GM21381 (cell line): ENCODE measurements around the gene CSNK1D.
"Not testable (repeated sequence)": the region's sequence is repeated elsewhere in the genome, so short reads cannot be mapped to it uniquely, and the experiment has no call there.

Source experiments
- ATAC-seq: cut with Tn5 transposase; IDR thresholded peaks from one replicate; pipeline ENCODE4 v1.9.1; 2021; ENCODE audit warnings: mild to moderate bottlenecking, moderate library complexity; ENCODE audit not compliant: unreplicated experiment

The CSNK1D gene

GRCh38 chr17:82275326-82275725 is 1.8 kb upstream of the CSNK1D start:
- ATAC-seq, result no peak

- ATAC-seq, result no peak
Measured at GRCh38 chr17:82274134-82275020, 877 bp upstream of the CSNK1D start.

GRCh38 chr17:82272495-82273326 is 789 bp downstream of the CSNK1D start:
- peak; percentile 16 for ATAC-seq

- no peak for ATAC-seq
Measured at GRCh38 chr17:82271401-82271800, 2.1 kb downstream of the CSNK1D start.

- no peak for ATAC-seq
Measured at GRCh38 chr17:82270651-82271050, 2.8 kb downstream of the CSNK1D start.

GRCh38 chr17:82269882-82270500 is 3.5 kb downstream of the CSNK1D start:
- no peak for ATAC-seq

- ATAC-seq, result no peak
Measured at GRCh38 chr17:82269138-82269881, 4.2 kb downstream of the CSNK1D start.

- ATAC-seq, result no peak
Measured at GRCh38 chr17:82267575-82268379, 5.7 kb downstream of the CSNK1D start.

- no peak for ATAC-seq
Measured at GRCh38 chr17:82266142-82266541, 7.4 kb downstream of the CSNK1D start.

GRCh38 chr17:82263641-82264040 is 9.9 kb downstream of the CSNK1D start:
- no peak for ATAC-seq

- no peak for ATAC-seq
Measured at GRCh38 chr17:82262344-82262743, 11.2 kb downstream of the CSNK1D start.

- ATAC-seq, result not testable (repeated sequence)
Measured at GRCh38 chr17:82259972-82260961, 13.2 kb downstream of the CSNK1D start.

- ATAC-seq, result no peak
Measured at GRCh38 chr17:82258555-82258954, 14.9 kb downstream of the CSNK1D start.

- no peak for ATAC-seq
Measured at GRCh38 chr17:82257473-82257872, 16.0 kb downstream of the CSNK1D start.

GRCh38 chr17:82256242-82256885 is 17.1 kb downstream of the CSNK1D start:
- no peak for ATAC-seq

GRCh38 chr17:82255402-82255972 is 18.0 kb downstream of the CSNK1D start:
- no peak for ATAC-seq

GRCh38 chr17:82254746-82255145 is 18.8 kb downstream of the CSNK1D start:
- not testable (repeated sequence) for ATAC-seq

GRCh38 chr17:82254096-82254495 is 19.4 kb downstream of the CSNK1D start:
- ATAC-seq, result not testable (repeated sequence)
